OCI-LY3 (cell line): Measurements from ENCODE around the gene TMEM97.

Source experiments
- EZH2phosphoT487 ChIP-seq: fragments of 200-600 bp; shearing (Covaris generic); IDR thresholded peaks from 2 replicates; pipeline ENCODE4 v1.6.1; 2018; ENCODE audit warnings: antibody characterized with exemption, mixed run types, low read depth
- TF ChIP-seq, protein P1 (sequence below): fragments of 200-600, 300-600 bp; sonication (generic); IDR thresholded peaks from 2 replicates; pipeline ENCODE4 v1.5.1; 2014; ENCODE audit warnings: antibody characterized with exemption, low read length, low read depth

DNA sequence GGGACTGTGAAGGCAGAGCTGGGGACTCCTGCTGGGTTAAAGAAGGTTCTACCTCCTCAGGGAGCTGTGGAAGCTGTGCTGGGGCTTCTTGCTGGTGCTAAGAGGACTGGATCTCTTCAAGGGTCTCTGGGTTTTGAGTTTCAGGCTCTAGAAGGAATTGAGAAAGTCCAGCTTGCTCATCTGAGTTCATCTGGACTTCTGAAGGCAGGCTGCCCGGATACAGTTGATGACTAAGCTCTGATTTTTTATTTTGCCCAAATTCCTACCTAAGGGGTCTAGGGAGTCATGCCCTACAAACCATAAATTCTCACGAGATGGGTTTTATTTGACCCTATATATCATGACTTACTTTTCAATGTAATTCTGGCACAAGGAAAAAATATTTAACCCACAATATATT, 46.8 kb upstream of the TMEM97 start:
- TF ChIP-seq, protein P1, sequence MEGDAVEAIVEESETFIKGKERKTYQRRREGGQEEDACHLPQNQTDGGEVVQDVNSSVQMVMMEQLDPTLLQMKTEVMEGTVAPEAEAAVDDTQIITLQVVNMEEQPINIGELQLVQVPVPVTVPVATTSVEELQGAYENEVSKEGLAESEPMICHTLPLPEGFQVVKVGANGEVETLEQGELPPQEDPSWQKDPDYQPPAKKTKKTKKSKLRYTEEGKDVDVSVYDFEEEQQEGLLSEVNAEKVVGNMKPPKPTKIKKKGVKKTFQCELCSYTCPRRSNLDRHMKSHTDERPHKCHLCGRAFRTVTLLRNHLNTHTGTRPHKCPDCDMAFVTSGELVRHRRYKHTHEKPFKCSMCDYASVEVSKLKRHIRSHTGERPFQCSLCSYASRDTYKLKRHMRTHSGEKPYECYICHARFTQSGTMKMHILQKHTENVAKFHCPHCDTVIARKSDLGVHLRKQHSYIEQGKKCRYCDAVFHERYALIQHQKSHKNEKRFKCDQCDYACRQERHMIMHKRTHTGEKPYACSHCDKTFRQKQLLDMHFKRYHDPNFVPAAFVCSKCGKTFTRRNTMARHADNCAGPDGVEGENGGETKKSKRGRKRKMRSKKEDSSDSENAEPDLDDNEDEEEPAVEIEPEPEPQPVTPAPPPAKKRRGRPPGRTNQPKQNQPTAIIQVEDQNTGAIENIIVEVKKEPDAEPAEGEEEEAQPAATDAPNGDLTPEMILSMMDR: no peak
- TF ChIP-seq EZH2phosphoT487: no peak
